GM12878 (cell line): Measurements from ENCODE around the gene DPY30. TPM values are rescaled to one million over a fixed set of nuclear protein-coding genes. Genes with fewer than 3 reads are reported as not detected.

Experiments used
- ATAC-seq: fragments of 200-7000 bp; cut with Tn5 transposase; 3 replicates; pipeline ENCODE4 v1.9.1; 2020; ENCODE audit warnings: mild to moderate bottlenecking, moderate library complexity
- BruUV-seq: library from RNA; stranded (reverse); fragments of 400-500 nt; replicated peaks from 2 replicates; lab custom pipeline; 2021; lab: Mats Ljungman, UMichigan
- CTCF ChIA-PET: fragments of 300-600 bp; sonication (Branson Sonifier 250); formaldehyde crosslinking; extraction: SDS; loops from one replicate; lab custom pipeline; 2021; ENCODE audit warnings: inconsistent platforms; lab: Yijun Ruan, JAX
- POLR2A ChIA-PET: fragments of 350-600 bp; formaldehyde crosslinking; extraction: SDS; loops from one replicate; lab custom pipeline; 2021; ENCODE audit warnings: inconsistent platforms; lab: Charles Lee
- RAD21 ChIA-PET: fragments of 300-600 bp; sonication (Branson Sonifier 250); formaldehyde crosslinking; loops from one replicate; lab custom pipeline; 2023; ENCODE audit warnings: antibody characterized with exemption; ENCODE audit not compliant: unreplicated experiment; lab: Charles Lee
- SMC1A ChIA-PET: fragments of 300-600 bp; sonication (Branson Sonifier 250); formaldehyde crosslinking; loops from one replicate; lab custom pipeline; 2023; ENCODE audit not compliant: unreplicated experiment, uncharacterized antibody; lab: Charles Lee
- DNase-seq: peaks from one replicate; pipeline ENCODE4 v3.0.0-alpha.2; 2011; ENCODE audit warnings: low read depth, low spot score
- FAIRE-seq: peaks from 3 replicates; lab custom pipeline; 2011; peaks lifted over from hg19 to GRCh38; lab: Jason Lieb, UNC
- H2AFZ ChIP-seq: 2 replicates; pipeline ENCODE4 v1.6.0; 2011; ENCODE audit warnings: low read depth, low read length, control low read depth; ENCODE audit not compliant: control insufficient read depth
- H3K27ac ChIP-seq: 2 replicates; pipeline ENCODE4 v1.5.1; 2011; ENCODE audit warnings: control low read depth; ENCODE audit not compliant: control insufficient read depth, insufficient read depth
- H3K27me3 ChIP-seq, 2 experiments: replicated peaks in 1 of 2; 2 replicates each; pipeline versions ENCODE4 v1.6.0 to v1.6.1; 2011; ENCODE audit warnings: low read length in 1 of 2; ENCODE audit not compliant: control insufficient read depth in 2 of 2, insufficient read depth in 2 of 2
- H3K36me3 ChIP-seq, 2 experiments: 2 replicates each; pipeline ENCODE4 v1.5.1; 2011; ENCODE audit warnings: low read length in 1 of 2; ENCODE audit not compliant: control insufficient read depth in 2 of 2, insufficient read depth in 2 of 2
- H3K4me1 ChIP-seq: 2 replicates; pipeline ENCODE4 v1.6.1; 2011; ENCODE audit warnings: mild to moderate bottlenecking, low read length, moderate library complexity, mixed read lengths; ENCODE audit not compliant: control insufficient read depth, insufficient read depth
- H3K4me2 ChIP-seq: 2 replicates; pipeline ENCODE4 v1.6.0; 2011; ENCODE audit warnings: control low read depth; ENCODE audit not compliant: control insufficient read depth, insufficient read depth
- H3K4me3 ChIP-seq: fragments of 200-600 bp; sonication (generic); 2 replicates; pipeline ENCODE4 v1.5.1; 2016
- H3K79me2 ChIP-seq: 2 replicates; pipeline ENCODE4 v1.6.0; 2011; ENCODE audit warnings: low read length; ENCODE audit not compliant: control insufficient read depth, insufficient read depth
- H3K9ac ChIP-seq: 2 replicates; pipeline ENCODE4 v1.8.0; 2011; ENCODE audit warnings: low read length, control low read depth, mixed read lengths; ENCODE audit not compliant: control insufficient read depth, insufficient read depth
- H3K9me3 ChIP-seq: replicated peaks from 3 replicates; pipeline ENCODE4 v1.5.1; 2011; ENCODE audit warnings: mild to moderate bottlenecking, low read length; ENCODE audit not compliant: control insufficient read depth, insufficient read depth
- H4K20me1 ChIP-seq: 2 replicates; pipeline ENCODE4 v1.6.0; 2011; ENCODE audit not compliant: control insufficient read depth, insufficient read depth
- CHD1 ChIP-seq: IDR thresholded peaks from 2 replicates; pipeline ENCODE4 v1.6.1; 2012; ENCODE audit warnings: low read depth, low read length, improper control_type of control experiment
- DPF2 ChIP-seq: fragments of 450-650 bp; IDR thresholded peaks from 2 replicates; pipeline ENCODE4 v1.6.1; 2017; ENCODE audit warnings: mild to moderate bottlenecking
- IKZF2 ChIP-seq, 2 experiments: fragments of 450-650 bp; IDR thresholded peaks; 2 replicates each; pipeline ENCODE4 v1.6.1; 2017; ENCODE audit warnings: mild to moderate bottlenecking in 2 of 2, moderate library complexity in 2 of 2
- JUND ChIP-seq: IDR thresholded peaks from 2 replicates; pipeline ENCODE4 v1.6.1; 2012; ENCODE audit warnings: low read depth, mild to moderate bottlenecking, low read length, improper control_type of control experiment, moderate library complexity
- MAX ChIP-seq: IDR thresholded peaks from 2 replicates; pipeline ENCODE4 v1.6.1; 2012; ENCODE audit warnings: low read depth, low read length, improper control_type of control experiment
- MEF2A ChIP-seq: IDR thresholded peaks from 2 replicates; pipeline ENCODE4 v1.6.1; 2011; ENCODE audit warnings: low read depth, mild to moderate bottlenecking, low read length, moderate library complexity; ENCODE audit not compliant: insufficient read depth
- MYB ChIP-seq: fragments of 150-350 bp; IDR thresholded peaks from 2 replicates; pipeline ENCODE4 v1.6.1; 2014; ENCODE audit warnings: mild to moderate bottlenecking, low read depth, low read length, borderline replicate concordance
- NFXL1 ChIP-seq: fragments of 450-650 bp; IDR thresholded peaks from 2 replicates; pipeline ENCODE4 v1.6.1; 2017; ENCODE audit warnings: antibody characterized with exemption, mild to moderate bottlenecking, borderline replicate concordance
- PAX8 ChIP-seq: fragments of 450-650 bp; IDR thresholded peaks from 2 replicates; pipeline ENCODE4 v1.6.1; 2017; ENCODE audit warnings: mild to moderate bottlenecking, moderate library complexity
- PBX3 ChIP-seq: IDR thresholded peaks from 2 replicates; pipeline ENCODE4 v1.6.1; 2011; ENCODE audit warnings: mild to moderate bottlenecking, low read depth, low read length, moderate library complexity; ENCODE audit not compliant: insufficient replicate concordance
- POU2F2 ChIP-seq: IDR thresholded peaks from 3 replicates; pipeline ENCODE4 v1.6.1; 2011; ENCODE audit warnings: low read depth, mild to moderate bottlenecking, low read length, borderline replicate concordance
- RAD21 ChIP-seq: IDR thresholded peaks from 2 replicates; pipeline ENCODE4 v1.6.1; 2011; ENCODE audit warnings: mild to moderate bottlenecking, low read depth, low read length, moderate library complexity; ENCODE audit not compliant: insufficient read depth
- SMAD5 ChIP-seq: IDR thresholded peaks from 2 replicates; pipeline ENCODE4 v1.6.1; 2016; ENCODE audit warnings: antibody characterized with exemption, low read depth
- SMARCA5 ChIP-seq: fragments of 450-650 bp; IDR thresholded peaks from 2 replicates; pipeline ENCODE4 v1.6.1; 2017; ENCODE audit warnings: mild to moderate bottlenecking
- SREBF2 ChIP-seq: IDR thresholded peaks from 2 replicates; pipeline ENCODE4 v1.6.1; 2012; ENCODE audit warnings: mild to moderate bottlenecking, low read length
- SUZ12 ChIP-seq: fragments of 200-600 bp; sonication (generic); IDR thresholded peaks from one replicate; pipeline ENCODE4 v1.6.1; 2018; ENCODE audit warnings: antibody characterized with exemption, mild to moderate bottlenecking; ENCODE audit not compliant: unreplicated experiment
- TAF1 ChIP-seq: IDR thresholded peaks from 2 replicates; pipeline ENCODE4 v1.6.1; 2011; ENCODE audit warnings: mild to moderate bottlenecking, low read depth, low read length, borderline replicate concordance
- ZBTB11 ChIP-seq: fragments of 450-650 bp; formaldehyde crosslinking; IDR thresholded peaks from 2 replicates; pipeline ENCODE4 v1.5.0; 2022; ENCODE audit warnings: mild to moderate bottlenecking, missing genetic modification characterization
- ZZZ3 ChIP-seq: IDR thresholded peaks from 2 replicates; pipeline ENCODE4 v1.6.1; 2011; ENCODE audit warnings: low read depth; ENCODE audit not compliant: control insufficient read depth, insufficient read length
- WGBS: methylation state at CpG from one replicate; pipeline ENCODE4 v1.1.6; 2016; ENCODE audit warnings: low lambda C conversion rate; ENCODE audit not compliant: insufficient replicate concordance, insufficient coverage; ENCODE audit errors: missing lambda C conversion rate; 5-methylcytosine and 5-hydroxymethylcytosine counted together
- in situ Hi-C: fragments of 300-500 bp; cut with MboI; formaldehyde crosslinking; loops from 9 replicates; pipeline ENCODE4 v1.14.3; 2018; ENCODE audit warnings: mixed read lengths
- intact Hi-C: fragments of 100-400 bp; cut with micrococcal nuclease; formaldehyde crosslinking; loops from one replicate; pipeline ENCODE4 v1.14.2; 2022; ENCODE audit not compliant: unreplicated experiment
- polyA plus RNA-seq, 11 experiments: library from polyadenylated mRNA; depleted of rRNA in 4 of 11; unstranded in 6 of 11; stranded (reverse) in 5 of 11; fragments of >200 nt; fragmentation: Nextera tagmentation in 4 of 11; fragmentation: Illumina TruSeq in 1 of 11; extraction: Ambion mirVana in 4 of 11; extraction: Trizol in 1 of 11; gene quantifications; 1 replicate in 1 of 11; 2 replicates in 10 of 11; pipeline versions ENCODE4 v1.2.1 to v1.2.3, GENCODE V29; 2011 to 2016; ENCODE audit warnings: inconsistent platforms in 2 of 11, missing spikeins in 2 of 11, low read depth in 1 of 11
- total RNA-seq, 4 experiments: library from RNA; depleted of rRNA in 3 of 4; stranded (reverse); fragments of >200 nt in 3 of 4; fragmentation: Illumina TruSeq in 1 of 4; extraction: Trizol in 1 of 4; gene quantifications; 2 replicates each; pipeline versions ENCODE4 v1.2.1 to v1.2.3, GENCODE V29; 2013 to 2021

The DPY30 gene
- total and polyA plus RNA-seq, 10 of the 15 experiments (the other 5 are each of a cell fraction or from before 2014, with no cell fraction given) = 45.8 to 307 (median 89.2) TPM

- in situ Hi-C loops (no loop called here), intact Hi-C loops (no loop called here)
- 0 out of 3 replicates have a peak, but pooled peaks have one; percentile 9 for ATAC-seq
- Histone ChIP-seq H3K36me3 (no peaks in the 10 kb centered on the region), H3K9ac (no peak overlapping the region), H3K4me2 (no peak overlapping the region), H3K27ac (no peak overlapping the region), H3K27me3 (no peaks in the 10 kb centered on the region), H4K20me1 (peaks cover 4% of the 10 kb centered on the region; the same call in 1 of the 2 replicates), H3K4me1 (peaks cover 18% of the 10 kb centered on the region), H3K79me2 (peaks cover 81% of the 10 kb centered on the region), H2AFZ (no peak overlapping the region), H3K4me3 (no peak overlapping the region), H3K9me3 (no peaks in the 10 kb centered on the region)
- 77% methylated on average over 6 of the region's 6 CpGs for WGBS
- POLR2A ChIA-PET = interaction anchor here (2.5 kb wide), 2 partner anchors 12 to 21 kb away, joined by 7 to 12 read pairs; no protein-coding TSS in a partner anchor
- SMC1A ChIA-PET = interaction anchor here (0.6 to 4.8 kb wide), 6 partner anchors 9 to 192 kb away, joined by 3 to 29 read pairs (median 4); partner anchors contain the start of gene DPY30
- RAD21 ChIA-PET = interaction anchor here (0.6 to 1.2 kb wide), 2 partner anchors 16 to 1832 kb away, joined by 3 to 4 read pairs; no protein-coding TSS in a partner anchor
- CTCF ChIA-PET = interaction anchor here (0.7 to 1.9 kb wide), 2 partner anchors 9 to 717 kb away, joined by 4 to 7 read pairs; no protein-coding TSS in a partner anchor
- DNase-seq = no peak
- FAIRE-seq = no peak
- BruUV-seq = no TSS peak
- TF ChIP-seq POU2F2 = no peak
- TF ChIP-seq MAX = no peak
- no peak for TF ChIP-seq MEF2A
- TF ChIP-seq PAX8 = no peak
- no peak for TF ChIP-seq DPF2
- no peak for TF ChIP-seq SMARCA5
- no peak for TF ChIP-seq JUND
- TF ChIP-seq MYB = no peak
- no peak for TF ChIP-seq TAF1
- TF ChIP-seq IKZF2 (IDR thresholded peaks at IDR 0.05) = no peak
- no peak for TF ChIP-seq SREBF2
- no peak for TF ChIP-seq RAD21
- no peak for TF ChIP-seq PBX3
- TF ChIP-seq ZBTB11 (CRISPR knock-in tag) = no peak
- no peak for TF ChIP-seq SMAD5
- TF ChIP-seq ZZZ3 = no peak
- no peak for TF ChIP-seq NFXL1
- TF ChIP-seq CHD1 = no peak
- no peak for TF ChIP-seq SUZ12
Measured at GRCh38 chr2:31996571-31997150, 42.9 kb downstream of the DPY30 start.
